K562 (cell line): Measurements from ENCODE around the gene LONRF2. TPM values are rescaled to one million over a fixed set of nuclear protein-coding genes. Genes with fewer than 3 reads are reported as not detected.

Experiments
- ZNF197 ChIP-seq: fragments of 200-800 bp; sonication (Bioruptor generic); IDR thresholded peaks from 2 replicates; pipeline ENCODE4 v1.6.1; 2016; ENCODE audit warnings: low read depth, missing genetic modification characterization, missing compliant biosample characterization
- ZNF224 ChIP-seq: sonication (generic); formaldehyde crosslinking; IDR thresholded peaks from 2 replicates; pipeline ENCODE4 v1.8.0; 2022; ENCODE audit warnings: mild to moderate bottlenecking, missing genetic modification reagents
- polyA plus RNA-seq, 8 experiments: library from polyadenylated mRNA; depleted of rRNA in 4 of 8; stranded (reverse) in 5 of 8; unstranded in 3 of 8; fragments of >200 nt; fragmentation: Nextera tagmentation in 2 of 8; fragmentation: Illumina TruSeq in 1 of 8; extraction: Ambion mirVana in 2 of 8; extraction: Trizol in 1 of 8; gene quantifications; 2 replicates each; pipeline versions ENCODE4 v1.2.1 to v1.2.3, GENCODE V29; 2011 to 2014; ENCODE audit warnings: inconsistent platforms in 1 of 8, missing spikeins in 1 of 8
- total RNA-seq, 7 experiments: library from RNA; depleted of rRNA in 6 of 7; stranded (reverse); fragments of >200 nt in 6 of 7; fragmentation: Illumina TruSeq in 2 of 7; extraction: Trizol in 2 of 7; gene quantifications; 2 replicates each; pipeline versions ENCODE4 v1.2.1 to v1.2.3, GENCODE V29; 2011 to 2021; ENCODE audit warnings: low replicate concordance in 1 of 7
- TF ChIP-seq, protein P1 (sequence below): fragments of 250-450 bp; sonication (Bioruptor Pico); IDR thresholded peaks from 2 replicates; pipeline ENCODE4 v1.4.0; 2020
- TF ChIP-seq, protein P2 (sequence below): fragments of 450-650 bp; IDR thresholded peaks from 2 replicates; pipeline ENCODE4 v1.6.1; 2014; ENCODE audit warnings: low read depth, mild to moderate bottlenecking, moderate library complexity, borderline replicate concordance

The LONRF2 gene
- total and polyA plus RNA-seq, 9 of the 15 experiments (the other 6 are each of a cell fraction or from before 2014, with no cell fraction given) = 0.35 to 5.0 (median 2.7) TPM

DNA sequence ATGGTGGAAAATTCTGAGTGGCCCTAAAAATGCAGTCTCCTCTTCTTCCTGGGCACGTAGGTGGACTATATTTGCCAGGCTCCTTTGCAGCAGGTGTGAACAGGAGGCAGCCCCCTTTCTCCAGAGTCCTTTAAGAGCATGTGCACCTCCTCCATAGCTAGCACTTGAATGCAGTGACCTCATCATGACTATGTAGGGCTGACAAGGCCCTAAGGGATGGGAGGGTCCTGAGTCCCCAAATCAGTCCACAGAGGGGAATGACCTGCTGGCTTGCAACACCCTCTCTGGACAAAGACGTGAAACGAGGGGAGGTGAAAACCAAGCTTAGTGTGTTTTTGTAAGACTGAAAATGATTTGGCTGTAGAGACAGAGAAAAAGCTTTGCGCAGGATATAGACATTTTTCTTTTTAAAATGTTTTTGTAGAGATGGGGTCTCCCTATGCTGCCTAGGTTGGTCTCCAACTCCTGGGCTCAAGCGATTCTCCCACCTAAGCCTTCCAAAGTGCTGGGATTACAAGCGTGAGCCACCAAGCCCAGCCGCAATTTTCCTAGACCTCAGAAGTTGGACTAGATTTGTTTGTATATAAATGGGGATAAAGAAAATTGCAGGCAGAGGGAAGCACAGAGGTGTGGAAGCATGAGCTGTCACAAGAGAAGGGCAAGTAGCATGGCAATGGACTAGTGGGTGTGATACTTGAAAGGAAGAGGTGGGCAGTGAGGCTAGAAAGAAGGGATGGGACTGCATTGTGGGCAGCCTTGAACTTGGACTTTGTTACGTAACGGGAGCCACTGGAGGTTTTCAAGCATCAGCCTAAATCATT lies 28.8 kb downstream of the LONRF2 start (continued):
- TF ChIP-seq ZNF197 (no peak), ZNF224 (no peak)
- TF ChIP-seq, protein P1, sequence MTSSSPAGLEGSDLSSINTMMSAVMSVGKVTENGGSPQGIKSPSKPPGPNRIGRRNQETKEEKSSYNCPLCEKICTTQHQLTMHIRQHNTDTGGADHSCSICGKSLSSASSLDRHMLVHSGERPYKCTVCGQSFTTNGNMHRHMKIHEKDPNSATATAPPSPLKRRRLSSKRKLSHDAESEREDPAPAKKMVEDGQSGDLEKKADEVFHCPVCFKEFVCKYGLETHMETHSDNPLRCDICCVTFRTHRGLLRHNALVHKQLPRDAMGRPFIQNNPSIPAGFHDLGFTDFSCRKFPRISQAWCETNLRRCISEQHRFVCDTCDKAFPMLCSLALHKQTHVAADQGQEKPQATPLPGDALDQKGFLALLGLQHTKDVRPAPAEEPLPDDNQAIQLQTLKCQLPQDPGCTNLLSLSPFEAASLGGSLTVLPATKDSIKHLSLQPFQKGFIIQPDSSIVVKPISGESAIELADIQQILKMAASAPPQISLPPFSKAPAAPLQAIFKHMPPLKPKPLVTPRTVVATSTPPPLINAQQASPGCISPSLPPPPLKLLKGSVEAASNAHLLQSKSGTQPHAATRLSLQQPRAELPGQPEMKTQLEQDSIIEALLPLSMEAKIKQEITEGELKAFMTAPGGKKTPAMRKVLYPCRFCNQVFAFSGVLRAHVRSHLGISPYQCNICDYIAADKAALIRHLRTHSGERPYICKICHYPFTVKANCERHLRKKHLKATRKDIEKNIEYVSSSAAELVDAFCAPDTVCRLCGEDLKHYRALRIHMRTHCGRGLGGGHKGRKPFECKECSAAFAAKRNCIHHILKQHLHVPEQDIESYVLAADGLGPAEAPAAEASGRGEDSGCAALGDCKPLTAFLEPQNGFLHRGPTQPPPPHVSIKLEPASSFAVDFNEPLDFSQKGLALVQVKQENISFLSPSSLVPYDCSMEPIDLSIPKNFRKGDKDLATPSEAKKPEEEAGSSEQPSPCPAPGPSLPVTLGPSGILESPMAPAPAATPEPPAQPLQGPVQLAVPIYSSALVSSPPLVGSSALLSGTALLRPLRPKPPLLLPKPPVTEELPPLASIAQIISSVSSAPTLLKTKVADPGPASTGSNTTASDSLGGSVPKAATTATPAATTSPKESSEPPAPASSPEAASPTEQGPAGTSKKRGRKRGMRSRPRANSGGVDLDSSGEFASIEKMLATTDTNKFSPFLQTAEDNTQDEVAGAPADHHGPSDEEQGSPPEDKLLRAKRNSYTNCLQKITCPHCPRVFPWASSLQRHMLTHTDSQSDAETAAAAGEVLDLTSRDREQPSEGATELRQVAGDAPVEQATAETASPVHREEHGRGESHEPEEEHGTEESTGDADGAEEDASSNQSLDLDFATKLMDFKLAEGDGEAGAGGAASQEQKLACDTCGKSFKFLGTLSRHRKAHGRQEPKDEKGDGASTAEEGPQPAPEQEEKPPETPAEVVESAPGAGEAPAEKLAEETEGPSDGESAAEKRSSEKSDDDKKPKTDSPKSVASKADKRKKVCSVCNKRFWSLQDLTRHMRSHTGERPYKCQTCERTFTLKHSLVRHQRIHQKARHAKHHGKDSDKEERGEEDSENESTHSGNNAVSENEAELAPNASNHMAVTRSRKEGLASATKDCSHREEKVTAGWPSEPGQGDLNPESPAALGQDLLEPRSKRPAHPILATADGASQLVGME (CRISPR knock-in tag) = no peak
- TF ChIP-seq, protein P2, sequence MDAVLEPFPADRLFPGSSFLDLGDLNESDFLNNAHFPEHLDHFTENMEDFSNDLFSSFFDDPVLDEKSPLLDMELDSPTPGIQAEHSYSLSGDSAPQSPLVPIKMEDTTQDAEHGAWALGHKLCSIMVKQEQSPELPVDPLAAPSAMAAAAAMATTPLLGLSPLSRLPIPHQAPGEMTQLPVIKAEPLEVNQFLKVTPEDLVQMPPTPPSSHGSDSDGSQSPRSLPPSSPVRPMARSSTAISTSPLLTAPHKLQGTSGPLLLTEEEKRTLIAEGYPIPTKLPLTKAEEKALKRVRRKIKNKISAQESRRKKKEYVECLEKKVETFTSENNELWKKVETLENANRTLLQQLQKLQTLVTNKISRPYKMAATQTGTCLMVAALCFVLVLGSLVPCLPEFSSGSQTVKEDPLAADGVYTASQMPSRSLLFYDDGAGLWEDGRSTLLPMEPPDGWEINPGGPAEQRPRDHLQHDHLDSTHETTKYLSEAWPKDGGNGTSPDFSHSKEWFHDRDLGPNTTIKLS = no peak
